HG02610 (cell line): ENCODE results near the gene ZYX.
"Not testable (repeated sequence)": the region's sequence is repeated elsewhere in the genome, so short reads cannot be mapped to it uniquely, and the experiment has no call there.

Experiments
- ATAC-seq: cut with Tn5 transposase; IDR thresholded peaks from one replicate; pipeline ENCODE4 v1.9.1; 2021; ENCODE audit warnings: mild to moderate bottlenecking, moderate library complexity; ENCODE audit not compliant: unreplicated experiment

The ZYX gene

DNA sequence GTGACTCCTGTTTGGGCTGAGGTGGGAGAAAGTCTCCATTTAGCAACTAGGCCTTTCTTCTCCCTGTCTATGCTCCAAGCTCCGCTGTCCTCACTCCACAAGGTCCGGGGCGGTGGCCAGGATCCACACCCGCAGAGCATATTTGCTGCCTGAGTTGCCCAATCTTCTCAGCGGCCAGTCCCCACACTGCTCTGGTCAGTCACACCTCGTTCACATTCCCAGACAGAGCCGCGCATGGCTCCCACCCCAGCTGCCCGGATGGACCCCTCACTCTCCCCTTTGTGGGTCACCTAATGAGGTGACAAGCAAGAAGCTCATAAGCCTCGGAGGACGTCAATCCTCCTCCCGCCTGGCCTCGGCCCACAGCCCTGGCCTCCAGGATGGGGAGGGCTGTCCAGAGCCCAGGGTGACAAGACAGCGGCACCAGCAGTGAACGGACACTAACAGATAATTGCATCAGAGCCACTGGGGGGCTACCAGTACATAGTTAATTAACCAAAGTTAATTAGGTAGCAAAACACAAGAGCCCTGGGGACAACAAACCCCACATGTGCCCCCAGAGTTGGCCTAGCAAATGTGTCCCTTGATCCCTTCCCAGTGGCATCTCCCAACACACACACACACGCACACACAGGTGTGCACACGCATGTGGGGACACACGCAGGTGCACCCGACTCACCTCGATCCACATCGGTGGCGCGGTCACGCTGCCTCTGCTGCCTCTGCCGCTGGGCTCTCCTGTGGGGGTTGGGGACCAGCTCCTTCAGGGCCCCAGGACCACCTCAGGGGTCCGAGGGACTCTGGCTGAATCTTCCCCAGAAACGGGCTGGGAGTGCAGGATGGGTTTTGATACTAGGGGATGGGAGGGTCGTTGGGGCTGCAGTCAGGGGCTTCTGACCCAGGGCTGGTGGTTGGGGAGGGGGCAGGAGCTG, 15.7 kb downstream of the ZYX start:
- ATAC-seq = no peak

- no peak for ATAC-seq
Observed at GRCh38 chr7:143397710-143398530, 16.8 kb downstream of the ZYX start.

DNA sequence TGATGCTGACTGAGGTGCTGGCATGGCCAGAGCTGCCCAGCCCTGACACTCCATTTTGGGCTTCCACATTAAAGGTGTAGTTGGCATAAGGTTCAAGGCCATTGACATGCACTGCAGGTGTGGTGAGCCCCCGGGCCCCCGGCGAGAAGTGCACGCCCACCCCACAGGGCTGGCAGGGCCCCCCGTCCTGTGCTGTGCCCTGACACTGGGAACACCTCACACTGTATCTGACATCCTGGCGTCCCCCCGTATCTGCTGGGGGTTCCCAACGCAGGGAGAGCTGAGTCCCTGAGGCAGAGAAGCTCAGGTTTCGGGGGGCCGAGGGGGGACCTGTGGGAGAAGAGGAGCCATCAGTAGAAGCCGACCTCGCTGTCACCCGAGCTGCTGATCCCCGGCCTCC, 17.5 kb downstream of the ZYX start:
- ATAC-seq = no peak

DNA sequence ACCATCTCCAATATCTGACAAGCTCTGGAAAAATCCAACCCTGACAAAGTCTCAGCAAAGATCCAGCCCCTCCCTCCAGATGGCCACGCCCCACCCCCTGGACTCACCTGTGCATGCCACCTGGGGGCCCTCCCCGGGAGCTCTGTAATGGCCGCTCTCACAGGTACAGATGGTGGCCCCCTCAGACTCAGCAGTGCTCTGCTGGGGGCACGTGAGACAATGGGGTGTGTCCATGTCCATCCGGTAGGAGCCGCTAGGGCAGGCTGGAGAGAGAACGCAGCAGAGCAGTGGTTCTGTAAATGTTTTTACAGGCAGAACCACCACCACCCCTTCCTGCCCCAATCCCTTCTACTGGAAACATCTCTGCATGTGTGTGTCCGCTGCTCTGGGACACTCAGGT, 18.0 kb downstream of the ZYX start:
- no peak for ATAC-seq

DNA sequence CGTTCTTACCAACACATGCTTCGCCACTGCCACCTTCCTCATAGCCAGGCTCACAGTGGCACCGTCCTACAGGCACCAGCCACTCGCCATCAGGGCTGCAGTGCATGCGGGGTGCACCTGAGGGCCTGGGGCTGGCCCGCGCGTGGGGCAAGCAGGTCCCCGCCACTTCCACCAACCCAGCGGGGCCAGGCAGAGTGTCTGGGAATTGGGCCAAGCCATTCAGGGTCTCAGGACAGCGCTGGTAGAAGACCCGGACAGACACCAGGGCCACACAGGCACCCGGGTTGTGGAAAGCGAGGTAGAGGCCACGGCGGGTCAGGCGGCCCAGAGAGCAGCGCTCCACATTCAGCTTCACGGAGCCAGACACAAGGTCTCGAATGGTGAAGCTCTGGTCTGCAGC, 18.5 kb downstream of the ZYX start:
- ATAC-seq = no peak

DNA sequence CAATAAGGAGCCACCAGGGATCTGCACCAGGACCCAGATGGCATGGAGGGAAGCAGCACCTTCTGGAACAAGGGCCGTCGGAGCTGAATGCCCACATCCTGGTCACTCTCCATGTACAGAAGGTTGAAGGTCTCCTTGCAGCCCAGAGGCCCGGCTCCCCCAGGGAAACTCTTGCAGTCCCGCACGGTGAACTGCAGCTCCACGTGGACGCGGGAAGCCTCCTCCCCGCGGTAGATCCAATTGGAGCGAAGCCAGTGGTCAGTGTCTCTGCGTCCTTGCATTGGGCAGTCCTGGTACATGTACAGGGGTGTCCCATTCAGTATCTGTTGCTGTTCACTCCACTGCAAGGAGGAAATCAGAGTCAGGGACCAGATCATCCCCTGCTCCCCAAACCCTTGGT, 20.1 kb downstream of the ZYX start:
- ATAC-seq = no peak

GRCh38 chr7:143402233-143402632, 21.1 kb downstream of the ZYX start:
- ATAC-seq = not testable (repeated sequence)

GRCh38 chr7:143405173-143406001, 24.2 kb downstream of the ZYX start:
- ATAC-seq = no peak

DNA sequence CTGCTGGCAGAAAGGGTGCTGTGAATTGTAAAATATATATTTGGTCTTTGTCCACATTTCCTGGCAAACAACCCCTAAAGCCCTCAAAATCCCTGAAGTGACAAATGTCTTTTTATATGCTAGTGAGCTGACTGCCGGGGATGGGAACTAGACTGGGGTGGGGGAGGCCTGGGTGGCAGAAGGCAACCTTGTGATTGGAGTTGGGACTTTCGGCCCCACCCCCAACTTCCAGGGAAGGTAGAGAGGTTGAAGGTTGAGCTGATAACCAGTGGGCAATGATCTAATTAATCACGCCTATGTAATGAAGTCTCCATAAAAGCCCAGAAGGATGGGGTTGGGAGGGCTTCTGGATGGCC, 24.8 kb downstream of the ZYX start:
- ATAC-seq = no peak

GRCh38 chr7:143407287-143408251, 26.4 kb downstream of the ZYX start:
- no peak for ATAC-seq

DNA sequence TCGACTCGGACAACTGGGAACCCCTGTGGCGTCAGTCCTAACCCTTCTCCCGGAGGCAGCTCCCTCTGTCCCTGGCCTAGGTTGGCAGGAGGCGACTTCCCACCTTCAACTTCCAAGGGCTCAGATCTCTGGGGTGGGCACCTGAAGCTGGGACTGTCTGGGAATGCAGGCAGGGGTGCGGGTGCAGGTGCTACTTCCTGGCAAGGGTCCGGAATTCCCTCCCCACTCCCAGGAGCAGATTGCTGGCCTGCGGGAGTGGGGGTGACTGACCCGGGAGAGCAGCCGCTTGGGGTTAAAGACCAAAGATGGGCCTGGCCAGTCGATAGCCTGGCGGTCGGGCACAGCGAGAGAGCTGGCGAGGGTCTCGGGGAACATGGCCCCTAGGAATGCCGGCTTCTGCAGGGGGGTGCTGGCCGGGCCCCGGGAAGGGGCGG, 27.1 kb downstream of the ZYX start:
- no peak for ATAC-seq

DNA sequence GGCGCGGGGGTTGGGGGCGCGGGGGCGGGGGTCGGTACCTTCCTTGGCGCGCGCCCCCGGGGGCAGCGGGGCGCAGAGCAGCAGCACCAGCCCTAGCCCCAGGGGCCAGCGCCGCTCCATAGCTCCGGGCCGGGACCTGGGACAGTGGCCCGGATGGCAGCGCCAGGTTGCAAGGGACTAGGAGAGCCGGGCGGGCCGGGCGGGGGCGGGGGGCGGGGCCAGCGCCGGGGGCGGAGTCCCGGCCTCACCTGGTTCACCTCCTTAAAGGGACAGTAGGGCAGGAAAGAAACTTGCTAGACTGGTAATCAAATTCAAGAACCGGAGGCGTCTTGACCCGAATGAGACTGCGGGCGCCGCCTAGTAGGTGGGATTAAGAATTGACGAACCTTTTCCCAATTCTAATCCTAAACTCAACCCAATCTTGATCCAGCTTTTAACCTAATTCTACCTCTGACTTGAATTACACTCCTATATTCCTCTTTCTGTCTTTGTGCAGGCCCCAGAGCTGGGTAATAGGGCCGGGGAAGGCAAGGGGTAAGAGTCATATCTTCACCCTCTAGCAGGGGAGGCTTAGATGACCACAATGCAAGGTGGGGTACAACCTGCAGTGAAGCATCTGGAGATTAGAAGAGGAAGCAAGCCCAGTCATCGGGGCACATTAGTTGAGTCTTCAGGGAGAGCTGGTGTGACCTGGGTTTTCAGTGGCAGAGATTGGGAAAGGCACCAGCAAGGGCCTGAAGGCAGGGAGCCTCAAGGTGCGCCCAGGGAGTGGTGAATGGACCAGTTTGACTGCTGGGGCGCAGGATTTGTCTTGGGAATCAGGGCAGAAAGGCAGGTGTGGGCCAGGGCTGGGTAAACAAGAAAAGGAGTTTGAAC, 27.8 kb downstream of the ZYX start, which contains the start of gene EPHA1:
Gene EPHA1, minus strand, starts transcription at position 171 of the 876 bp plus-strand sequence. Its CDS starts 51 bp downstream, at position 120.
- ATAC-seq = no peak

DNA sequence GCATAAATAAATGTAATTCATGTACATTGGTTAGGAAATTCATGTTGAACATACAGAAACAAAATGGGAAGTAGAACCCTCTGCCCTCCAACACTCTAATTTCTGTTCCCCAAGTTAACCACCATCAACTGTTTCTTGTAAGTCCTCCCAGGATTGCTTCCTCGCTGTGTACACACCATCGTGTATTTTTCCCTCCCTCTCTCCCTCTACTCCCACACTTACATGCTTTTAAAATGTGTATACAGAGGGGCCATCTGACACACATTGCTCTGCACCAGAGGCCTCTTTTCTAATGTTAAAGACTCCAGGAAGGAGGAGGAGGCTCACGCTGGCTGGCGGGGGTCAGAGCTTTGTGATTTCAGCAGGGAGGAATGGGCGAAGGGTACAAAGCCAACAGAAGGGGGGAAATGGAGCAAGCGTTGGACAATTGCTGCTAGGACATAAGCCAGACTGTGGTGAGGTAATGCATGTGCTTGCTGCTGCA, 29.4 kb downstream of the ZYX start:
- no peak for ATAC-seq

- ATAC-seq = no peak
Observed at GRCh38 chr7:143411976-143412708, 31.0 kb downstream of the ZYX start.

DNA sequence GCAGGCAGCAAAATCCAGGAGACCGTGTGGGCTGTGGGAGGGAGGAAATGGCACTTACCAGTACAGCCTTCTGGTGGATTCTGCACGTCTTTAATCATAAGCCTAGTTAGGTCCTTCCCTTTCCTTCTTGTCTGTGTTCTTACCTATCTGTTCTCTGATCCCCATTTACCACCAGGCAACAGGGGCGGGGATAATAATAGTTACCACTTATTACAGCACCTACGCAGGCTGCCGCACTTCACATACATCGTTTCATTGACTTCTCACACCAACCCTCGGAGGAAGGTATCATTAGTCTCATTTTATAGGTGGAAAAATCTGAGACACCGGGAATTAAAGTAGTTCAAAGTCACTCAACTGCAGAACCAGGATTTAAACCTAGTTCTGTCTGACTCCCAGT, 32.0 kb downstream of the ZYX start:
- ATAC-seq = no peak

DNA sequence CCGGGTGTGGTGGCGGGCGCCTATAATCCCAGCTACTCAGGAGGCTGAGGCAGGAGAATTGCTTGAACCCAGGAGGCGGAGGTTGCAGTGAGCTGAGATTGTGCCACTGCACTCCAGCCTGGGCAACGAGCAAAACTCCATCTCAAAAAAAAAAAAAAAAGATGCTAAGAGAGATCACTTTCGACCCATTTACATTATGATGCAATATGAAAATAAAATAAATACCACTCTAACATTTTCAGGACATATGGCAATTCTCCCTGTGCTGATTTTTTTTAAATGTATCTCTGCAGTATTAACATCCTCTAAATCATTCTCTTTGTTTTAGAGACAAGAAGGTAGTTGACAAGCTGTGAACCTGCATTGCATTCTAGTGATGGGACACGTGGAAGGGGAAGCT, 34.1 kb downstream of the ZYX start:
- not testable (repeated sequence) for ATAC-seq

DNA sequence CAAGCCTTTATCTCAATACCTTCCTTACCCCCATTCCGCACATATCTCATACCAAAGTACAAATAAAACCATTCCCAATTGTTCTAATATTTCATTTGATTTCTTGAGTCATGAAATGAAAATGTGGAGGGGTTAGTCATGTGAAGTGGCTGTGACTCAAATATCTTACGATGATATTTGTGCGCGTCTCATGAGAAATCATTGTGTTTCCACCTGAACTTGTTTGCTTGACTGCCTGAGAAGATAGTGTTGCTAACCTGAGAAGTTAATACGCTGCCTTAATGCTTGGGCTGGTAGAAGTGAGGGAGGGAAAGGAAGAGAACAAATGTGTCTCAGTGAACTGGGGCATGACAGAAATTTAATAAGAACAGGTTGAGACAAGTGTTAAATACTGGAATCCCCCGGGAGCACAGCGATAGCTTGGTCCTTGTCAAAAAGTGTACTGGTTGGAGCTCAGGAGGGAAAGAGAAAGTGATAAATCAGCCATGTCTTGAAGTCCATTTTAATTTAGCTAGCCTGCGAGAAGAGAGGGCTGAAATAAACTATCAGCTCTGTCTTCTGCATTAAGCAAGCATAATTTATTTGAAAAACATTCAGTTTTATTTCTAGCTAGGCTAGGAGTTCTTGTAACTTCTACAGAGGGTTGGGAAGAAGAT, 34.7 kb downstream of the ZYX start:
- no peak for ATAC-seq
